GM18526 (cell line): ENCODE measurements around the gene SIAH3.

Source experiments
- POLR2A ChIP-seq: IDR thresholded peaks from 3 replicates; pipeline ENCODE4 v1.6.1; 2011; ENCODE audit not compliant: insufficient read length; ENCODE audit errors: extremely low read depth

Gene SIAH3

DNA sequence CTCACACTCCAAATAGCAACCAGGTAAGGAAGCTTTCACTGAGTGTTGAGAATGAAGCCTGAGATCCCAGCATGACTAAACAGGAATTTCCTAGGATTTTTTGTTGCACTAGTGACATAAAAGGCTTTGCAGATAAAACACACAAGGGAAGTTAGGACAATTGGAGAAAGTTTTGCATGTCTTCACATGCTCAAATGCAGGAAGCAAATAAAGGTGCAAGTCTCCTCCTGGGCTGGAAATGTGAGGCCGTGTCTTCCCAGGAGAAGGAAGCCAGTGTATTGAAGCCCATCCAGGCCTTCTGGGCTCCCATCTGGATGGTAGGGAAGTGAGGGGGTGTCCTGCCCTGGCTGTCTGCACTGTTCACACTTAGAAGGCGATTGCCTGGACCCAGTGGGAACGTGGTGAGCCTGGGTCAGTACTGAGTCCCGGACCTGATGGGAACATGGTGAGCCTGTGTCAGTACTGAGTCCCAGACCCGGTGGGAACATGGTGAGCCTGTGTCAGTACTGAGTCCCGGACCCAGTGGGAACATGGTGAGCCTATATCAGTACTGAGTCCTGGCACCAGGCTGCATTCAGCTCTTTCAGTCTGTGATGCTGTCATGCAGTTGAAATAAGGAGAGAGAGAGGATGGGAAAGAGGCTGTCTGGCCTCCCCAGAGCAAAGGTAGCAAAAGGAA is 38.7 kb downstream of the SIAH3 start:
- TF ChIP-seq POLR2A: no peak

- TF ChIP-seq POLR2A: no peak
These were observed 39.5 kb downstream of the SIAH3 start for GRCh38 chr13:45811891-45812694.

- TF ChIP-seq POLR2A: no peak
These were observed 41.7 kb downstream of the SIAH3 start for GRCh38 chr13:45809801-45810394.

DNA sequence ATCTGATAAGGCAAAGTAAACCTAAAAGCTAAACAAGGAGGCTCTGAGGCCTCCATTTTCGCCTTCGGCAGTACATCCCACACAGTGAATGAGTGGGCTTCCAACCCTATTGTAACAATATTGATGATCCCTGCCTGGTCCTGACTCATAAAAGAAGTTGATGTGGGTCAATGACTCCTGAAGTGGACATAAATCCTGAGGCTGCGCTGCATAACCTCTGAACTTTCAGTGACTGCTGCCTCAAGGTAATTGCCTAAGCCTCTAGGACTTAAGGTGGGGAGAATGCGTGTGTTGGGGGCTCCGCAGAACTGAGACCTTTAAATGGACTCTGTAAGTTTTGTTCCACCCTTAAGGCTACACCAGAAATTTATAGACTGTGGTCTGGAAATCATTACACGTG is 42.6 kb downstream of the SIAH3 start:
- no peak for TF ChIP-seq POLR2A

DNA sequence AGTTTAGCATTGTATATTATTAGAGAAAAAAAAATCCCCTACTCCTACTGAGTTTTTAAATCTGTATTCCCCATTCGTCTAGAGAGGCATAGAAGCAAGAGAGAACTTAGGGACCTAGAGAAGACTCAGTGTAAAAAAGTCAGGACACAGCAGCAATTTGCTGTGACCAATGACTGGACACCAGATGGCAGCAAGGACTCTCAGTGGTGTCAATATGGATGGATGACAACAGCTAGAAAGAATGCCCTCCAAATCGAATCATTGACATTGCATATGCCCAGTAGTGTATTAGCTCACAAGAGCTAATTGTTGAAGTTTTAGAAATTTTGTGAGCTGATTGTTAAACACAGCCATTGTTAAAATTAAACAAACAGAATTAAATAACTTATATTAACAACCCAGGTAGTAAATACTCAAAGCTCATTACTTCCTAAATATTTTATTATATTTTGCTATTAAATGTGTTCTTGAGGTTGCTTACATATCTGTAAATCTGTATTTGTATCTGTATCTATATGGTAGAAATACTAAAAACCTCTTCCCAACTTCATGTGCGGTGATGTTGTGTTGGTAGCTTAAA is 43.9 kb downstream of the SIAH3 start:
- no peak for TF ChIP-seq POLR2A

- no peak for TF ChIP-seq POLR2A
These were observed 51.1 kb downstream of the SIAH3 start for GRCh38 chr13:45800485-45800884.

DNA sequence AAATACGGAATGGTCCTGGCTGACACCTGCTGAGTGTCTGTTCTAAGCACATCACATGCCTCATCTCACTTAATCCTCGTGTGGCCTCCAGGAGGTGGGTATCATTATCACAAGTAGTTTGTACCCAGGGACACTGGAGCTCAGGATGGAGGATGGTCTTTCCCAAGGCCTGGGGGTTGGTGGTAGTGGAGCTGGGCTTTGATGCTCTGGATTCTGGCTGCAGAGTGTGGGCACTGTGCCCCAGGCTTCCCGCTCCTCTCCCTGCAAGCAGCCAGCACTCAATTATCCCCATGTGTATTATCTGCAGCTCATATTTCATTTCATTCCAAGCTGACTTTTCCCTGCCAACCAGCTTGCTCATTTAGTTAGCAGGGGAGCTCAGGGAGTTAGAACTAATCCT is 52.1 kb downstream of the SIAH3 start:
- TF ChIP-seq POLR2A: no peak

DNA sequence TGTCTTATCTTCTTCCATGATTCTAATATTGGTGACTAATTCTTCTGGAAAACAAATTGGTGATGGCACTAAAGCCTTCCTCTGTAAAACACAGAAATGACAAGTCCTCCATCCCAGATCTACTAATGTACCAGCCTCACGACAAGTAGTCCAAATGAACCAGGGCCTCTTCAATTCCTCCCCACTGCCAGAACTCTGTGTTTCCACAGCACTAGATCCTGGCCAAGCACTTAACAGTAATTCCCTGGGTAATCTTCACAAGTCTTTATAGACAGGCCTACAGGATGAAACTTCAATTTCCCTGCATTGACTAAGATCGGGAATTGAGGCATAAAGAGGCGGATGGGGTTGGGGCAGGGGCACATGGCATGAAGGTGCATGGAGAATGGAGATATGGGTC is 52.7 kb downstream of the SIAH3 start:
- TF ChIP-seq POLR2A: no peak

- TF ChIP-seq POLR2A: no peak
These were observed 54.9 kb downstream of the SIAH3 start for GRCh38 chr13:45796426-45797235.

- TF ChIP-seq POLR2A: no peak
These were observed 58.7 kb downstream of the SIAH3 start for GRCh38 chr13:45792827-45793303.

GRCh38 chr13:45788011-45788410 is 63.5 kb downstream of the SIAH3 start:
- TF ChIP-seq POLR2A: no peak

DNA sequence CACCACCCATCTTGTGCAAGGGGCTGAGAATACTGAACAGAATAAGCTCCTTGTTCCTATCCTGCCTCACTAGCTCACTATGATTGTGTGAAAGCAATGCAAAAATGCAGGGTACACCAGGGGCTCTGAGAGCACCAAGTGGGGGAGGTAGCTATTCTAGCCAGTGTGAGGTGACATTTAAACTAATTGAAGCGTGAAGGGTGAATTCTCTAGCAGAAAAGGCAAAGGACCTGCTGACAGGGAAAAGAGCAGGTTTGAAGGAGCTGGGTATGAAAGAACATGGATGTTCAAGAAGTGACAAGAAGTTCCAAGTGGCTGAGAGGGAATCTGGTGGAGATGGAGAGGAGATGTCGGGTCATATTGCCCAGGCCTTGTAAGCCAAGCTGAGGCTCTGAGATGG is 64.2 kb downstream of the SIAH3 start:
- no peak for TF ChIP-seq POLR2A

DNA sequence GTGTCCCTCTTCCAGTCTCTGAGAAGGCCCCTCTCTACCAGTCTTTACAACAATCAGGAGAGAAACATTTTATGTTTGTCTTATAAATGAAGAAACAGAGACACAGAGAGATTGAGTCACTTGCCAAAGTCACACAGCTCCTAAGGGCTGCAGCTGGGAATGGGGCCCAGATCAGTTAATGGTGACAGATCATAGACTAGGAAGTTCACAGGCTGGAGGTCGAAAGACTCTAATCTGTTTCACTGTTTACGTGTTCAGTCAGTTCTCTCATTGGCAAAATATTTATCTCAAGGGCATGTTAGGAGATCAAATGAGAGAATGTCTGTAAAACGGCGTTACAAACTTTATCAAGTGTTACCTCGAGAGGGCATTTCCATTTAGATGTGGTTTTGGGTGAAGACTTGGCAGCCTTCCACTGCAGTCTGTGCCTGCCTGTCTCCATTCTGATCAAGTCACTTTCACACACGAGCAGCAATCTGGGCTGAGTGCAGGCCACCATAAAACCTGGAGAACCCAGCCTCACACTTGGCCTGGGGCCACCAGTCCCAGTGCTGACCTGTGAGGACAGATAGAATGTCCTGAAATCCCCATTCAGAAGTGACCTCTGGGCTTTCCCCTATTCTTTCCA is 65.1 kb downstream of the SIAH3 start:
- no peak for TF ChIP-seq POLR2A

DNA sequence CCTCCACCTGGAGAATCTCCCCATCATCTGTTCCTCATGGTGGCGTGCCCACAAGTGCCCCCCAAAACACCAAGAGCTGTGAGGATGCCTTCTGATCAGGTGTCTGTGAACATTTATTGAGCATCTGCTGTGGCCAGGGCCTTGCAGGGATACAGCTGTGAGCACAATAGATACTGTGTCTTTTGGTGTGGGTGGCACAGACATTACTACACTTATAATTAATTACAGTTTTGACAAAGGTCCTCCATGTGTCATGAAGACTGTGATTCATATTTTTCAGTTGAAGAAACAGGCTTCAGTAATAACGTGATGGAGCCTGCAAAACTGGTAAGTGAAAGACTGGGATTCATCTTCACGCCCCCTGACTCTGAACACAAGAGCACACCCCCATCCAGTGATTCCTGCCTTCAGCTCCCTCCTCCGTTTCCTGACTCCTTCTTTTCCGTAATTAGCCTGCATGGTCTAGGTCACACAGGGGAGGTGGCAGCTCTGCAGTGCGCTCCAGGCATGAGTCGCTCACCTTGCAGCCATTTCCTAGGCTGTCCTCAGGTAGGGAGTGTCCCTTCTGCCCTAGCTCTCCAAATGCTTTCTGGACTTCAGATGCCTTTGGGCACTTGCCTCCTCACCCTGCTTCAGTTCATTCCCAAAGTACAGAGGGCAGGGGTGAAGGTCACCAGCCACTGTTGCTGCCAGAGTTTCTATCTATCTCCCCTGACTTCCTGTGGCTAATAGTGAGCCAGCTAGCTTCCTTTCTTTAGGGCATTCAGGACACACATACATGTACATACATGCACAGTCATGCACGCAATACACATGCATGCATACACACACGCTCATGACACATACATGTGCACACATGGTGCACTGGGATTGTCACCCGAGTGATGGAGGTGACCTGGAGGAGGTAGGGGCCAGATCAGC is 66.5 kb downstream of the SIAH3 start:
- TF ChIP-seq POLR2A: no peak
